Tibial nerve (tissue), 4 donors: ENCODE data around the gene ASCL1. TPM values are rescaled to one million over a fixed set of nuclear protein-coding genes. Genes with fewer than 3 reads are reported as not detected.
A peak's percentile ranks its signal among the peaks of the same experiment; 100 is the strongest.

Source experiments
- DNase-seq, 2 donors: peaks; one replicate each; pipeline ENCODE4 v3.0.0-alpha.2; 2019; ENCODE audit warnings: low spot score in 2 of 2
- H3K27ac ChIP-seq, 4 donors: fragments of 200-600 bp; sonication (generic) in 3 of 4; one replicate each; pipeline ENCODE4 v1.5.1; 2017 to 2019; ENCODE audit warnings: mild to moderate bottlenecking in 1 of 4
- H3K27me3 ChIP-seq, 2 donors: fragments of 200-600 bp; sonication (generic) in 1 of 2; one replicate each; pipeline versions ENCODE4 v1.5.1 to v1.6.0; 2017 to 2019
- H3K36me3 ChIP-seq, 3 donors: fragments of 200-600 bp; sonication (generic); one replicate each; pipeline ENCODE4 v1.5.1; 2018 to 2019
- H3K4me1 ChIP-seq, 4 donors: fragments of 200-600 bp; sonication (generic) in 3 of 4; one replicate each; pipeline ENCODE4 v1.5.1; 2017 to 2019
- H3K4me3 ChIP-seq, 4 donors: fragments of 200-600 bp; sonication (generic) in 3 of 4; one replicate each; pipeline ENCODE4 v1.5.1; 2017 to 2019; ENCODE audit warnings: mild to moderate bottlenecking in 1 of 4, moderate library complexity in 1 of 4
- H3K9me3 ChIP-seq, 4 donors: fragments of 200-600 bp; sonication (generic) in 3 of 4; one replicate each; pipeline ENCODE4 v1.5.1; 2017 to 2019
- EP300 ChIP-seq, 2 donors: sonication (generic); formaldehyde crosslinking; IDR thresholded peaks; one replicate each; pipeline ENCODE4 v1.6.1; 2017; ENCODE audit warnings: antibody characterized with exemption in 2 of 2, mild to moderate bottlenecking in 1 of 2
- POLR2A ChIP-seq, 2 donors: fragments of 450-650 bp; IDR thresholded peaks; one replicate each; pipeline ENCODE4 v1.6.1; 2017; ENCODE audit warnings: antibody characterized with exemption in 2 of 2, mild to moderate bottlenecking in 2 of 2, moderate library complexity in 2 of 2
- WGBS, 2 donors: methylation state at CpG; one replicate each; pipeline ENCODE4 v1.1.5; 2018; 5-methylcytosine and 5-hydroxymethylcytosine counted together
- total RNA-seq, 4 donors: library from RNA; depleted of rRNA; stranded (reverse); fragments of >200 nt; gene quantifications; one replicate each; pipeline ENCODE4 v1.1.0, GENCODE V29; 2016
- TF ChIP-seq, protein P1 (sequence below), 5 experiments: fragments of 200-600 bp in 3 of 5; fragments of 450-650 bp in 2 of 5; sonication (generic) in 3 of 5; IDR thresholded peaks; one replicate each; pipeline ENCODE4 v1.5.1; 2016 to 2019; ENCODE audit warnings: antibody characterized with exemption in 5 of 5, mild to moderate bottlenecking in 3 of 5, moderate library complexity in 2 of 5

Gene ASCL1
- total RNA-seq, 4 donors from 2014 or later, result 1.6 TPM; not detected in 3

DNA sequence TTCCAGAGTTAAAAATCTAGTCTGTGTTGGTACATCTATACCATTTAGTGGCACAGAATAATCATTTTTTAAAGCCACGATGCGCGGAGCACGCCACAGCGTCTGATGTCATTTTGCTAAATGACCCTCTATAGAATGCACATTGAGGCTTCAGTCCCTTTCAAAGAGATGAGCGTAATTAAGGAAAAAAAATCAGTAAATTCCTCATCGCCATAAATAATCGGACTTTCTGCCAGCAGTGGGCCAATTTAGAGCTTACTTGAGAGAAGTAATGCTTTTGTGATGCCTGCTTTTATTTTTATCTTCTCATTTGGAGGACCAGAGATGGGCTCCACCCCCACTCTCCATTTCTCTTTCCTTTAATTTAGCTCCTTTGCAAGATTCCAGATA lies 4.0 kb downstream of the ASCL1 start:
- H3K4me3 ChIP-seq, result no peak overlapping the region
- no peak for DNase-seq
- no peaks in the 10 kb centered on the region for H3K36me3 ChIP-seq
- 5 to 6% methylated on average over 8 of the region's 8 CpGs for WGBS, 2 donors
- H3K9me3 ChIP-seq, result peaks cover 0 to 10% (median 0%) of the 10 kb centered on the region in 4 donors
- TF ChIP-seq EP300 (IDR thresholded peaks at IDR 0.05) (no peak), POLR2A (IDR thresholded peaks at IDR 0.05) (no peak)
- TF ChIP-seq, protein P1, sequence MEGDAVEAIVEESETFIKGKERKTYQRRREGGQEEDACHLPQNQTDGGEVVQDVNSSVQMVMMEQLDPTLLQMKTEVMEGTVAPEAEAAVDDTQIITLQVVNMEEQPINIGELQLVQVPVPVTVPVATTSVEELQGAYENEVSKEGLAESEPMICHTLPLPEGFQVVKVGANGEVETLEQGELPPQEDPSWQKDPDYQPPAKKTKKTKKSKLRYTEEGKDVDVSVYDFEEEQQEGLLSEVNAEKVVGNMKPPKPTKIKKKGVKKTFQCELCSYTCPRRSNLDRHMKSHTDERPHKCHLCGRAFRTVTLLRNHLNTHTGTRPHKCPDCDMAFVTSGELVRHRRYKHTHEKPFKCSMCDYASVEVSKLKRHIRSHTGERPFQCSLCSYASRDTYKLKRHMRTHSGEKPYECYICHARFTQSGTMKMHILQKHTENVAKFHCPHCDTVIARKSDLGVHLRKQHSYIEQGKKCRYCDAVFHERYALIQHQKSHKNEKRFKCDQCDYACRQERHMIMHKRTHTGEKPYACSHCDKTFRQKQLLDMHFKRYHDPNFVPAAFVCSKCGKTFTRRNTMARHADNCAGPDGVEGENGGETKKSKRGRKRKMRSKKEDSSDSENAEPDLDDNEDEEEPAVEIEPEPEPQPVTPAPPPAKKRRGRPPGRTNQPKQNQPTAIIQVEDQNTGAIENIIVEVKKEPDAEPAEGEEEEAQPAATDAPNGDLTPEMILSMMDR (IDR thresholded peaks at IDR 0.05), result no peak
- peaks cover 0 to 85% of the 10 kb centered on the region in 2 donors for H3K27me3 ChIP-seq
- peaks cover 0 to 41% (median 6%) of the 10 kb centered on the region in 4 donors for H3K4me1 ChIP-seq
- H3K27ac ChIP-seq, result peak overlapping the region in 1 of 4 donors; percentile 77

DNA sequence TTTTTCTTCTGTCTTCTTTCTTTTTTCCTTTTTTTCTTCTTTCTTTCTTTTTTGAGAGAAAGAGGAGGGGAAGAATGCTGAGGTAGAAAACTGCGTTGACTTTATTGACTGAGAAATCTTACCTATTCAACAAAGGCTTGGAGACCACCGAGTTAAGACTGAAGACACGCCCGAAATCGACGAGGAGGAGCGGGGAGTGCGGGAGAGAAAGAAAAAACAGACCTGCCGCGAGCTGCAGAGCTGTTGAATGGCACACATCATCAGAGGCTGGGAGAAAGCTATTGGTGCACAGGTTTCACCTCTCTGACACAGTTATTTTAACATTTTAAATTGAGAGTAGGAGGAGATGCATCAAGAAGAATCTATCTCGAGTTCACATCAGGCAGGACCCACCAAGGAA lies 5.1 kb downstream of the ASCL1 start:
- peaks cover 0 to 30% (median 1%) of the 10 kb centered on the region in 4 donors for H3K4me1 ChIP-seq
- no peaks in the 10 kb centered on the region for H3K36me3 ChIP-seq
- WGBS, 2 donors, result 14 to 18% methylated on average over 11 of the region's 11 CpGs
- H3K9me3 ChIP-seq, result peaks cover 0 to 10% (median 0%) of the 10 kb centered on the region in 4 donors
- no peak overlapping the region for H3K27ac ChIP-seq
- TF ChIP-seq EP300 (IDR thresholded peaks at IDR 0.05), result no peak
- TF ChIP-seq, protein P1 (IDR thresholded peaks at IDR 0.05), result no peak
- no peak for TF ChIP-seq POLR2A (IDR thresholded peaks at IDR 0.05)
- no peak overlapping the region for H3K4me3 ChIP-seq
- H3K27me3 ChIP-seq, result peaks cover 0 to 77% of the 10 kb centered on the region in 2 donors
- DNase-seq, result no peak

DNA sequence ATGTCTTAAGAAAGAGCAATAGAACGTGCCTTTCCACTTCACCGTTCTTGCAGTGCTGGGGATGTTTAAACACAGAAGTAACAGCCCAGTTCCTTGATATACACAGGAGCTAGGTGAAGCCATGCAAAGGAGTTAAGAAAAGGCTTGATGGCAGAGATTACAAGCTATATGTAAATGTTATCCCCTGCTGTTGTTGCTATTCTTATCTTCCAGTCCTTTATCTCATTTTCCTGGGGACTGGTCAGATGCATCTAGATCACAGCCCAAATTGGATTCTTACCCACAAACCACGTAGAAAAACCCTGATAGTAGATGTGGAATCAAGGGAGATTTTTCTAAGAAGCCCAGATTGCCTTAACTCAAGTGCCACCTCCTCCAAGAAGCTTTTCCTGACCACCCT lies 5.5 kb downstream of the ASCL1 start:
- H3K27me3 ChIP-seq, result peaks cover 0 to 72% of the 10 kb centered on the region in 2 donors

DNA sequence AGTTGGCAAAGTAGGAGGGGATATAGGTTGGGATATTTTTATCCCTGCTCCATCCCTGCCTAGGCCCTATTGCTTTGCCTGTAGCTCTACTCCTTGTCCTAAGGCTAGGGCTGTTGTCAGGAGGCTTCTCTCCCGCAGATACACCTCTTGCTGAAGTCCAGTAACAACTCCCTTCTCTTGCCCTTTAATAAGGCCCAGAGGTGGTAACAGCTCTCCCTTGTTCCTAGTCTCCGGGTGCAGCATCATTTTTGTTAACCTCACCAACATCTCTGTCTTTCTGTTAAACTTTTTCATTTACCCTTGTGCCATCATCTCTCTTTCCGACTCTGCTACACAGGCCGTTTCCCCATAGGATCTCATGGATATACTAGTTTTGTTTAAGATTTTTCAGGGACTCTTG lies 6.3 kb downstream of the ASCL1 start:
- no peaks in the 10 kb centered on the region for H3K36me3 ChIP-seq
- WGBS, 2 donors, result 62 to 75% methylated on average over 4 of the region's 4 CpGs
- H3K9me3 ChIP-seq, result peaks cover 0 to 10% (median 0%) of the 10 kb centered on the region in 4 donors
- DNase-seq, result no peak
- H3K27ac ChIP-seq, result no peak overlapping the region
- TF ChIP-seq, protein P1 (IDR thresholded peaks at IDR 0.05), result no peak
- no peak for TF ChIP-seq EP300 (IDR thresholded peaks at IDR 0.05)
- no peak for TF ChIP-seq POLR2A (IDR thresholded peaks at IDR 0.05)
- peaks cover 0 to 17% (median 0%) of the 10 kb centered on the region in 4 donors for H3K4me1 ChIP-seq
- no peak overlapping the region for H3K4me3 ChIP-seq
- H3K27me3 ChIP-seq, result peaks cover 0 to 66% of the 10 kb centered on the region in 2 donors

More for the DNA sequence above, 5.5 kb downstream of the ASCL1 start:
- Histone ChIP-seq H3K4me1 (peaks cover 0 to 25% (median 0%) of the 10 kb centered on the region in 4 donors), H3K4me3 (no peak overlapping the region), H3K36me3 (no peaks in the 10 kb centered on the region), H3K27ac (no peak overlapping the region), H3K9me3 (peaks cover 0 to 10% (median 0%) of the 10 kb centered on the region in 4 donors)
- TF ChIP-seq, protein P1 (IDR thresholded peaks at IDR 0.05), result no peak
- TF ChIP-seq POLR2A (IDR thresholded peaks at IDR 0.05), result no peak
- no peak for TF ChIP-seq EP300 (IDR thresholded peaks at IDR 0.05)
- no peak for DNase-seq
- WGBS, 2 donors, result 33 to 42% methylated on average over 3 of the region's 3 CpGs

DNA sequence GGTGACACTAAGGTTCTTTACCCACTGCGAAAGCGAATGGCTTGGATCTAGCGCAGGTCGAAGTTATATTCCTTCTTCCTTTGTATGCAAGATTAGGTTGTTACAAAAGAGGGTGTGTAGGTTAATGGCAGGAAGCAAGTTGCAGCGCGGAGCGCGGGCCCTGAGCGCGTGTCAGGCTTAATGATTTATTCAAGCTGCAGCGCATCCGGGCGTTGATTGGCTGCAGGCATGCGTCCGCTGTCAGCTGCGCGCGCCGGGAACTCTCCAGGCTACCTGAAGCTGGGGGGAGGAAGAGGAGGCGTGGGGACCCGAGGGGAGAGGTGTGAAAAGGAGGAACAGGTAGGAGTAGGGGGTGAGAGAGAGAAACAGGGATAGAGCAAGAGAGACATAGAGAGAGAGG lies 7.4 kb downstream of the ASCL1 start:
- Histone ChIP-seq H3K4me1 (peaks cover 0 to 13% (median 0%) of the 10 kb centered on the region in 4 donors), H3K27ac (no peak overlapping the region), H3K4me3 (peak overlapping the region in 1 of 4 donors; percentile 37), H3K27me3 (peaks cover 0 to 55% of the 10 kb centered on the region in 2 donors), H3K36me3 (no peaks in the 10 kb centered on the region), H3K9me3 (peaks cover 0 to 10% (median 0%) of the 10 kb centered on the region in 4 donors)
- WGBS, 2 donors, result 3 to 4% methylated on average over 21 of the region's 21 CpGs
- TF ChIP-seq POLR2A (IDR thresholded peaks at IDR 0.05) (no peak), EP300 (IDR thresholded peaks at IDR 0.05) (no peak)
- TF ChIP-seq, protein P1 (IDR thresholded peaks at IDR 0.05), result no peak
- DNase-seq, result no peak
